GM21360 (cell line): ENCODE results near the gene ELFN1.

Experiments
- ATAC-seq: cut with Tn5 transposase; IDR thresholded peaks from one replicate; pipeline ENCODE4 v1.9.1; 2021; ENCODE audit warnings: mild to moderate bottlenecking, moderate library complexity; ENCODE audit not compliant: unreplicated experiment

Gene ELFN1

DNA sequence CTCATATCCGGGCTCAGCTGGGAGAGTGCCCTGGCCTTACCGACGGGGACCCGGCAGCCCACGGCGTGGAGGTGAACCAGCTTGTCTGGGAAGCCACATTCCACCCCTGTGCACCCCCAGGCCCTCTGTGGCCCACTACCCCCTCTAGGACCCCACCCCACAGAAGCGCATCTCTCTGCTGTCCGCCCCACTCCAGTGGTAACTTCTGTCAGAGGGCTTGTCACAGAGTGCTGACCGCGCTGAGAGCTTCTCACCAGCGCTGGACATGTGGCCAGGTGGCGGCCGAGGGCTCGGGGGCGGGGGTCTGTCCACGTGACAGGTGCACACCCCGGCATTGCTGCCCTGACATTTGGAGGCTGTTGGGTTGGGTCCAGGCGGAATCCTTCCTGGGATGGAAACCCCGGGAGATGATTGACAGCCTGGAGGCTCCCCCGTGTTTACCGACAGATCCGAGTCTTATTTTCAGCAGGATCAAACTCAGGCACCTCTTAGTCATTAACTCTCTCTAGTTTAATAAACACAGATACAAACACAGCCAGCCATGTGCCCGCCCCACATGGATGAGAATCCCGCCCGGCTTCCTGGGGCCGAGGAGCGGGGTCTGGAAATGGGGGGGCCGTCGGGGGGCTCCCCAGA, 5.1 kb downstream of the ELFN1 start:
- ATAC-seq, result no peak

GRCh38 chr7:1675673-1676549, 5.8 kb downstream of the ELFN1 start:
- no peak for ATAC-seq

DNA sequence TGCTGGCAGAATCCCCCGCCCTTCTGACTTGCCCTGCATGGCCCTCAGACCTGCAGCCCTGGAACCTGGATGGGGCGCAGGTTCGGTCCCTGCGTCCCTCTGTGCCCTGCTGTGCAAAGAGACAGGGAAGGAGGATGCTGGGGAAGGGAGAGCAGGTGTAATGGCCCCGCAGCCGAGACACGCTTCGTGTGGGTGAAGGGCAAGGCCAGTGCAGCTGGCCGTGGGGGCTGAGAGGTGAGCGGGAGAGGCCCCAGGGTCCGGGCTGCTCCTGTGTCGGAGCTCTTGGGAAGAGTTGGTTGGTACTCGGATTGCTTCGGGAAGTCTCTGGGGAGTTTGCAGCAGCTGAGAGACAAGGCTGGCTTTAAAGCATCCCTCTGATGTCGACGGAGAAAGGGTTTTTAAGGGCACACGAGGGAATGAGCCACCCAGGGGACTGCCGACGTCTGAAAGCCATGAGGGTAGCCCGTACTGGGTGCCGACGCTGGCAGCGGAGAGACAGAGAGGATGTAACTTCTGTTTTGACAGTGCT, 6.5 kb downstream of the ELFN1 start:
- no peak for ATAC-seq

- no peak for ATAC-seq
Observed at GRCh38 chr7:1677206-1678080, 7.4 kb downstream of the ELFN1 start.

DNA sequence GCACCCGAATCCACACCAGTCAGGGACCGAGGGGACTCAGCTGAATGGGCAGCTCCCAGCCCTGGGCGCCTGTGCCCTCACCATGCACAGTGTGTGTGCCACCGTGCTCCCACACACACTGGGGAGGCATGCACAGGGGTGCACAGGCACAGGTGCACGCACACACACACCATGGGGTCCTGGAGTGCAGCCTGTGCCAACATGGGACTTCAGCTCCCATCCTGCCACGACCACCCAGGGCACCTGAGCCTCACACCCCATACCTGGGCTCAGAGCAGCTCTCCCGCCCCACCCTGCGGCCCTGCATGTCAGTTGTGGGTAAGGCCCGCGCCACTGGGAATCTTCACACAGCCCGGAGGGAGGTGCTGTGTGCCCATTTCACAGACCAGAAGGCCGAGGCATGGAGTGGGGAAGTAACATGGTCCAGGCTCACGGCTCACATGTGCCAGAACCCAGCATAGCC, 8.0 kb downstream of the ELFN1 start:
- no peak for ATAC-seq

GRCh38 chr7:1678571-1679325, 8.7 kb downstream of the ELFN1 start:
- ATAC-seq, result no peak

- ATAC-seq, result no peak
Observed at GRCh38 chr7:1679326-1679965, 9.4 kb downstream of the ELFN1 start.

GRCh38 chr7:1679966-1680730, 10.1 kb downstream of the ELFN1 start:
- no peak for ATAC-seq

GRCh38 chr7:1681581-1681980, 11.5 kb downstream of the ELFN1 start:
- no peak for ATAC-seq

DNA sequence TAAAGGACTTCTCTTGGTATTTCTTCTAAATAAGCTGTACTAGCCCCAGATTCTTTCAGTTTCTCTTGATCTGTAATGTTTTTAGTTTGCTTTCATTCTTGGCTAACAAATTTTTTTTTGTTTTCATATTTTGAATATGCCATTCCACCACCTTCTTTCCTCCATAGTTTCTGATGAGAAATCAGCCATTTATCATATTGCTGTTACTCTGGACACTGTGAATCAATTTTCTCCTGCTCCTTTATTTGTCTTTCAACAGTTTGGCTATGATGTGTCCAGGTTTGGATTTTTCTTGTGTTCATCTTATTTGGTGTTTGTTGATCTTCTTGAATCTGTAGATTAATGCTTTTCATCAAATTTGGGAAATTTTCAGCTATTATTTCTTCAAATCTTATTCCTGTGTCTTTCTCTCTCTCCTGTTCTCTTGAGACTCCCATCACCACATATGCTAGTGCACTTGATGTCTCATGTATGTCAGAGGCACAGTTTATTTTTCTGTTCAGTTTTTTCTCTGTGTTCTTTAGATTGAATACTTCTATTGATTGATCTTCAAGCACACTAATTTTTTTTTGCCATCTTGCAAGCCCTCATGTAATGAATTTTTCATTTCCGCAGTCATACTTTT, 15.0 kb downstream of the ELFN1 start:
- no peak for ATAC-seq

GRCh38 chr7:1688542-1688941, 18.5 kb downstream of the ELFN1 start:
- no peak for ATAC-seq

DNA sequence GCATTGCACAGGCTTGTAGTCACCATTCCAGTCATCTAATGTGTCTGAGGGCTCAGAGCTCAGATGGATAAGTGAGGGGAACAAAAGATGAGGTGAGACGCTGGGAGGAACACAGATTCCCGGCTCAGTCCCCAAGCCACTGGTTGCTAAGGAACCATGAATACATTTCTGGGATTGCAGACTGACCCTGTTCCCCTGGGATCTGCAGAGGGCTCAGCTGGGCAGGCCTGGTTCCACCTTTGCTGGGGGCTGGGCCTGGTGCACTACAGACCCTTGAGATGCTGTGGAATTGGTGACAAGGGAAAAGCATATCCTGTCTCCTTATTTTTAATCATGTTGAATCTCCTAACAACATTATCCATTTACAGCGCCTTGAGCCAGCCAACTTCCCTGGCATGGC, 19.2 kb downstream of the ELFN1 start:
- ATAC-seq, result no peak

DNA sequence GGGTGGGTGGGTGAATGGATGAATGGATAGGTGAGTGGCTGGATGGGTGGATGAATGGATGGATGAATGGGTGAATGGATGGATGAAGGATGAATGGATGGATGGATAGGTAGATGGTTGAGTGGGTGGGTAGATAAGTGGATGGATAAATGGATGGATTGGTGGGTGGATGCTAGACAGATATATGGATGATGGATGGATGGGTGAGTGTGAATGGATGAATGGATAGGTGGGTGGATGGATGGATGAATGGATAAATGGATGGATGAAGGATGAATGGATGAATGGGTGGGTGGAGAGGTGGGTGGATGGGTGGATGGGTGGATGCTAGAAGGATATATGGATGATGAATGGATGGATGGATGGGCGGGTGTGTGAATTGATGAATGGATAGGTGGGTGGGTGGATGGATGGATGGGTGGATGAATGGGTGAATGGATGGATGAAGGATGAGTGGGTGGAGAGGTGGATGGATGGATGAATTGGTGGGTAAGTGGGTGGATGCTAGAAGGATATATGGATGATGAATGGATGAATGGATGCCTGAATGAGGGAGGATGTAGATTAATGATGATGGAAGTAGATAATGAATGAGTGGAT, 20.4 kb downstream of the ELFN1 start:
- ATAC-seq, result no peak

DNA sequence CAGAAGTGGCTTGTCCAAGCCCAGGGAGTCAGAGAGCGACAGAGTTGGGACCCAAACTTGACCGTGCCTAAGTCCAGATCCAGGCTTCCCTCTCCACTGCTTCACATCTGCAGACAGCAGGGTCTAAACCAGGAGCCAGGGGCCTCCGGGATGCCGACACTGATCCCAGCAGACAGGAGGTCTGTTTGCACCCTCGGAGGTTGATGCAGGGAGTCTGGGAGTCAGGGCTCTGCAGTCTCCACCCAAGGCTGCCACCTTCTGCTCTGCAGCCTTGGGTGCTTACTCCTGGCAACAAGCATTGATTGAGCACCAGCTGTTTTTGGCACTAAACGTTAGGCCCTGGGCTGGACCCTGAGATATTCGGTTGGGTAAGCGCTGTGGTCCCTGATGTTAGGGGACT, 21.0 kb downstream of the ELFN1 start:
- ATAC-seq, result no peak

GRCh38 chr7:1691601-1692514, 21.8 kb downstream of the ELFN1 start:
- no peak for ATAC-seq

DNA sequence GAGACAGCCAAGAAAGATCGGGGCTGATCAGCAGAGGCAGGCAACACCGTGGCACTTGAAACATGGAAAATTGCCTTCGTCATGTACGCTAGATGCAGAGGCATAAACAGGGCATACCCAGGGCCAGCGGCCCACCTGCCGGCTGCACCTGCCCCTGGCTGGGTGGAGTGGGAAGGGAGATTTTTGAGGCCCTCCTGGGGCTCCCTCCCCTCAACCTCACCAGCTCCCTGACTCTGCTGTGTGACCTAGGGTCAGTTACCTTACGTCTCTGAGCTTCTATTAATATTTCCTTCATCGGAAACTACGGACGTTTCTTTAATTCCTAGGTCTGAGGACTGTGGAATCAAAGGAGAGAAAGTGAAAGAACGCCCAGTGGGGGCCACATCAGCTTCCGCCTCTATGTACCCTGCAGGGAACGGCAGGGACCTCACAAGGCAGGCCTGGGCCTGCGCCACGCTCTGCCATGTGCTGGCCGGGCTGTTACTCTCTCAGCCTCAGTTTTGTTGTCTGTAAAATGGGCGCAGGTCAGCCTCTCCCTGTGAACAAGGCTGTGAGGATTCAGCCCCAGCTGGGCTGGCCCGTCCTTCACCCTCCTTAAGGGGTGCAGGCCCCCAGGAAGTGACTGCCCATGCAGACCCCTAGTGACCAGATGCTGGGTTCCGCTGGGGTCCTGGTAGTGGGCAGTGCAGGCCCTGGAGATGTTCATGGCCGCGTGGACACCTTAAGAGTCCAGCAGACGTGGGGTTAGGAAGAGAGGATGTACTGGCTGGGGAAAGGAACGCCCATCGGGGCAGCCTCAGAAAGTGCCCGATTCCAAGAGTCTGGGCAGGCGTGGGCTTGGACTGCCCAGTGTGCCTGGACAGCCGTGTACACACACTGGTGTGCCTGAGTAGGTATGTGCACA, 22.7 kb downstream of the ELFN1 start:
- no peak for ATAC-seq
